ENCODE measurements around the gene ULK2. TPM values are rescaled to one million over a fixed set of nuclear protein-coding genes. Genes with fewer than 3 reads are reported as not detected.

Gene ULK2
- polyA plus RNA-seq, 1 of the 3 experiments (the other 2 are of a cell fraction) = 18.0 TPM

DNA sequence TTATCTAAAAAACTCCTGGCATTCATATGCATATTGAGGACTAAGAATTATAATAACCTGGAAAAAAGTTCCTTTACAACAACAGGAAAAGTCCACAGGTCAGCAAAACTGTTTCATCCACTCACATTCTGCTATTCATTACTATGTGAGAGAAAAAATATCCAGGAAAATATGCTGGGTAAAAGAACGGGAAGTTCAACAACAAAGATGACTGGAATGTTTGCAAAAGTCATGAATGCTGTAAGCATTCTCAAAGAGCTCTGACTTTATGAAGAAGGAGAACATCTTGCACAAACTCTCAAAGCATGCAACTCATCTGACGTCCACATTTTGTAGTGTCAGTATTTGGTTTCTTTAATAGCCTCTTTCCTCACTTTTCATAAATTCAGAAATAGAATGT, 62.7 kb downstream of the ULK2 start:
- Histone ChIP-seq H3K27ac (ENCODE audit: low read depth in 2 of 2, low read length in 1 of 2) (no peak overlapping the region), H3K27me3 (ENCODE audit: insufficient read depth) (no peaks in the 10 kb centered on the region), H3K9me3 (no peaks in the 10 kb centered on the region), H3K9ac (no peak overlapping the region), H3K4me2 (no peak overlapping the region), H3K4me1 (ENCODE audit: control insufficient read depth in 1 of 2, insufficient read depth in 2 of 2, low read depth in 1 of 2, low read length in 1 of 2) (no peaks in the 10 kb centered on the region), H2AFZ (ENCODE audit: low read depth) (no peak overlapping the region), H3K79me2 (ENCODE audit: insufficient read depth) (no peaks in the 10 kb centered on the region), H4K20me1 (ENCODE audit: insufficient read depth) (no peaks in the 10 kb centered on the region), H3K36me3 (replicated peaks in 1 of 2; ENCODE audit: control insufficient read depth in 1 of 2, insufficient read depth in 2 of 2, low read length in 1 of 2) (peaks cover 46 to 55% of the 10 kb centered on the region in 2 experiments), H3K4me3 (ENCODE audit: low read depth in 2 of 2, low read length in 1 of 2) (no peak overlapping the region), H3F3A (replicated peaks; ENCODE audit: insufficient read depth) (peaks cover 11% of the 10 kb centered on the region), H3K9me2 (no peaks in the 10 kb centered on the region)
- CTCF ChIA-PET = interaction anchor here (1.1 kb wide), 1 partner anchor 38 kb away, joined by 3 read pairs; no protein-coding TSS in a partner anchor
- no peak for DNase-seq
- 86% methylated on average over 2 of the region's 2 CpGs for WGBS (ENCODE audit: low lambda C conversion rate)
- POLR2A ChIA-PET = no interaction called here
- TF ChIP-seq RXRA (IDR thresholded peaks at IDR 0.05; ENCODE audit: borderline replicate concordance, low read depth) = no peak
- no peak for TF ChIP-seq NRF1 (IDR thresholded peaks at IDR 0.05; ENCODE audit: low read depth, low read length)
- no peak for TF ChIP-seq RAD21 (IDR thresholded peaks at IDR 0.05; ENCODE audit: low read length)
- TF ChIP-seq YY1 (IDR thresholded peaks at IDR 0.05; ENCODE audit: low read depth) = no peak
- TF ChIP-seq FOXJ3 (CRISPR knock-in tag; IDR thresholded peaks at IDR 0.05) = no peak
- no peak for TF ChIP-seq JUND (IDR thresholded peaks at IDR 0.05)
- TF ChIP-seq, protein P1, sequence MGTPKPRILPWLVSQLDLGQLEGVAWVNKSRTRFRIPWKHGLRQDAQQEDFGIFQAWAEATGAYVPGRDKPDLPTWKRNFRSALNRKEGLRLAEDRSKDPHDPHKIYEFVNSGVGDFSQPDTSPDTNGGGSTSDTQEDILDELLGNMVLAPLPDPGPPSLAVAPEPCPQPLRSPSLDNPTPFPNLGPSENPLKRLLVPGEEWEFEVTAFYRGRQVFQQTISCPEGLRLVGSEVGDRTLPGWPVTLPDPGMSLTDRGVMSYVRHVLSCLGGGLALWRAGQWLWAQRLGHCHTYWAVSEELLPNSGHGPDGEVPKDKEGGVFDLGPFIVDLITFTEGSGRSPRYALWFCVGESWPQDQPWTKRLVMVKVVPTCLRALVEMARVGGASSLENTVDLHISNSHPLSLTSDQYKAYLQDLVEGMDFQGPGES (IDR thresholded peaks at IDR 0.05; ENCODE audit: low read depth, low read length) = no peak
- TF ChIP-seq, protein P2, sequence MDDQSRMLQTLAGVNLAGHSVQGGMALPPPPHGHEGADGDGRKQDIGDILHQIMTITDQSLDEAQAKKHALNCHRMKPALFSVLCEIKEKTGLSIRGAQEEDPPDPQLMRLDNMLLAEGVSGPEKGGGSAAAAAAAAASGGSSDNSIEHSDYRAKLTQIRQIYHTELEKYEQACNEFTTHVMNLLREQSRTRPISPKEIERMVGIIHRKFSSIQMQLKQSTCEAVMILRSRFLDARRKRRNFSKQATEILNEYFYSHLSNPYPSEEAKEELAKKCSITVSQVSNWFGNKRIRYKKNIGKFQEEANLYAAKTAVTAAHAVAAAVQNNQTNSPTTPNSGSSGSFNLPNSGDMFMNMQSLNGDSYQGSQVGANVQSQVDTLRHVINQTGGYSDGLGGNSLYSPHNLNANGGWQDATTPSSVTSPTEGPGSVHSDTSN (IDR thresholded peaks at IDR 0.05) = no peak
- TF ChIP-seq EP300 (IDR thresholded peaks at IDR 0.05; ENCODE audit: borderline replicate concordance in 1 of 2, low read depth in 1 of 2, low read length in 1 of 2) = no peak

DNA sequence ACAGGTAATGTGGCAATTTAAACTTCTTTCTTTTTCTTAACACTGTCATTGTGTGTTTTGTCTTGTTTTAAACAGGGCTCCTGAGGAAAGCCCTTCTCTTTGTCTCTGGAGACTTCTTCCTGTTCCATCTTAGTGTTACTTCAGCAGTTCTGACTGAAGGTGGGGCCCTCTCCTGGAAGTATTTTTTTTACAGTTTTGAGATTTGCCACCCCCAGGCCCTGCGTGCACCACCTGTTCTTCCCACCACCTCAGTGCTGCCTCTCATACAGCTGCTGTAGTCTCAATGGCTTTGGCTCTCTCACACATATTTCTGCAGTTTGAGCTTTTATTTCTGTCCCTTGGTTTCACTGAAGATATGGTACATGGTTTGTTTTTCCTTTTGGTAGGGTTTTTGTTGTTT, 67.2 kb downstream of the ULK2 start:
- H3K27me3 ChIP-seq (ENCODE audit: insufficient read depth) = no peaks in the 10 kb centered on the region
- no peak overlapping the region for H3K4me2 ChIP-seq
- TF ChIP-seq EP300 (IDR thresholded peaks at IDR 0.05; ENCODE audit: borderline replicate concordance in 1 of 2, low read depth in 1 of 2, low read length in 1 of 2) (no peak), ELF1 (IDR thresholded peaks at IDR 0.05) (no peak)
- WGBS (ENCODE audit: low lambda C conversion rate) = 91% methylated on average over 1 of the region's 1 CpG
- DNase-seq = no peak
- H3K4me3 ChIP-seq (ENCODE audit: low read depth in 2 of 2, low read length in 1 of 2) = no peak overlapping the region
- H2AFZ ChIP-seq (ENCODE audit: low read depth) = no peak overlapping the region
- H4K20me1 ChIP-seq (ENCODE audit: insufficient read depth) = no peaks in the 10 kb centered on the region
- peaks cover 9% of the 10 kb centered on the region for H3F3A ChIP-seq (replicated peaks; ENCODE audit: insufficient read depth)
- peaks cover 69 to 75% of the 10 kb centered on the region in 2 experiments for H3K36me3 ChIP-seq (replicated peaks in 1 of 2; ENCODE audit: control insufficient read depth in 1 of 2, insufficient read depth in 2 of 2, low read length in 1 of 2)
- no peaks in the 10 kb centered on the region for H3K9me2 ChIP-seq
- peaks cover 3% of the 10 kb centered on the region; the same call in 1 of the 2 replicates for H3K9me3 ChIP-seq
- no peaks in the 10 kb centered on the region for H3K79me2 ChIP-seq (ENCODE audit: insufficient read depth)
- H3K27ac ChIP-seq (ENCODE audit: low read depth in 2 of 2, low read length in 1 of 2) = no peak overlapping the region
- H3K9ac ChIP-seq = no peak overlapping the region
- ChIA-PET POLR2A (interaction anchor here (0.5 kb wide), 1 partner anchor 52 kb away, joined by 4 read pairs; no protein-coding TSS in a partner anchor), CTCF (interaction anchor here (1.4 kb wide), 1 partner anchor 437 kb away, joined by 3 read pairs; no protein-coding TSS in a partner anchor)
- H3K4me1 ChIP-seq (ENCODE audit: control insufficient read depth in 1 of 2, insufficient read depth in 2 of 2, low read depth in 1 of 2, low read length in 1 of 2) = no peaks in the 10 kb centered on the region

DNA sequence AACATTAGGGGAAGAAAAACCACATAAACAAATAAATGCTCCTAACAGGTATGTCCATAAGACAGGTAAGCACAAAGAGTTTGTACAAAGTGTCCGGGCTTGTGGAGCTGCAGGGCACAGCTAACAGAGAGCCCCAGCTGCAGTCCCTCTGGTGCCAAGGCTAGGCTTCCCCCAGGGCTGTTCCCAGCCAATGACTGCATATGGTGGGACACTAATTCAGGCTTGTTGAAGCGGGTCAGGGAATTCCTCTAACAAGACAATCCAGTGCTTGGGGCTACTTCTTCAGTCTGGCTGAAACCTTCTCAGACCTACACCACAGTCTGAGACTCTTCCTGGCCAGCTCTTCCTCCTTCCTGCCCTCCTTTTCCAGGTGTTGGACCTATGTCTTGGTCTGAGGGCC, 67.9 kb downstream of the ULK2 start:
- Histone ChIP-seq H3K4me2 (no peak overlapping the region), H3K36me3 (replicated peaks in 1 of 2; ENCODE audit: control insufficient read depth in 1 of 2, insufficient read depth in 2 of 2, low read length in 1 of 2) (peaks cover 71 to 73% of the 10 kb centered on the region in 2 experiments), H3K79me2 (ENCODE audit: insufficient read depth) (no peaks in the 10 kb centered on the region), H2AFZ (ENCODE audit: low read depth) (no peak overlapping the region), H3F3A (replicated peaks; ENCODE audit: insufficient read depth) (peaks cover 8% of the 10 kb centered on the region), H3K9me3 (peaks cover 3% of the 10 kb centered on the region; the same call in 1 of the 2 replicates), H3K9ac (no peak overlapping the region), H4K20me1 (ENCODE audit: insufficient read depth) (no peaks in the 10 kb centered on the region), H3K4me3 (ENCODE audit: low read depth in 2 of 2, low read length in 1 of 2) (no peak overlapping the region), H3K27ac (ENCODE audit: low read depth in 2 of 2, low read length in 1 of 2) (no peak overlapping the region), H3K9me2 (no peaks in the 10 kb centered on the region), H3K27me3 (ENCODE audit: insufficient read depth) (no peaks in the 10 kb centered on the region), H3K4me1 (ENCODE audit: control insufficient read depth in 1 of 2, insufficient read depth in 2 of 2, low read depth in 1 of 2, low read length in 1 of 2) (no peaks in the 10 kb centered on the region)
- ChIA-PET POLR2A (no interaction called here), CTCF (no interaction called here)
- DNase-seq = no peak
- WGBS (ENCODE audit: low lambda C conversion rate) = 93% methylated on average over 1 of the region's 2 CpGs
- TF ChIP-seq RXRA (IDR thresholded peaks at IDR 0.05; ENCODE audit: borderline replicate concordance, low read depth) = no peak
- no peak for TF ChIP-seq EP300 (IDR thresholded peaks at IDR 0.05; ENCODE audit: borderline replicate concordance in 1 of 2, low read depth in 1 of 2, low read length in 1 of 2)
- TF ChIP-seq NRF1 (IDR thresholded peaks at IDR 0.05; ENCODE audit: low read depth, low read length) = no peak
- TF ChIP-seq MXI1 (IDR thresholded peaks at IDR 0.05; ENCODE audit: low read depth, low read length) = no peak
- TF ChIP-seq RFX5 (IDR thresholded peaks at IDR 0.05; ENCODE audit: low read length) = no peak
- TF ChIP-seq RAD21 (IDR thresholded peaks at IDR 0.05; ENCODE audit: low read length) = no peak
- TF ChIP-seq TCF12 (IDR thresholded peaks at IDR 0.05) = no peak
- TF ChIP-seq, protein P1 (IDR thresholded peaks at IDR 0.05; ENCODE audit: low read depth, low read length) = no peak
- no peak for TF ChIP-seq JUND (IDR thresholded peaks at IDR 0.05)
- no peak for TF ChIP-seq NFIC (IDR thresholded peaks at IDR 0.05; ENCODE audit: borderline replicate concordance)
- no peak for TF ChIP-seq MEF2A (IDR thresholded peaks at IDR 0.05; ENCODE audit: borderline replicate concordance, low read depth)
- TF ChIP-seq, protein P3, sequence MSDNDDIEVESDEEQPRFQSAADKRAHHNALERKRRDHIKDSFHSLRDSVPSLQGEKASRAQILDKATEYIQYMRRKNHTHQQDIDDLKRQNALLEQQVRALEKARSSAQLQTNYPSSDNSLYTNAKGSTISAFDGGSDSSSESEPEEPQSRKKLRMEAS (IDR thresholded peaks at IDR 0.05; ENCODE audit: low read depth) = no peak

Measured in SK-N-SH (cell line).